Panc1 (cell line): Measurements from ENCODE around the gene ZNF121. TPM values are rescaled to one million over a fixed set of nuclear protein-coding genes. Genes with fewer than 3 reads are reported as not detected.
"Not testable (repeated sequence)": the region's sequence is repeated elsewhere in the genome, so short reads cannot be mapped to it uniquely, and the experiment has no call there.

Experiments used
- ATAC-seq: fragments of 200-7000 bp; cut with Tn5 transposase; 2 replicates; pipeline ENCODE4 v1.9.1; 2020; ENCODE audit warnings: mild to moderate bottlenecking, moderate library complexity
- BruUV-seq: library from RNA; stranded (reverse); fragments of 400-500 nt; replicated peaks from 2 replicates; lab custom pipeline; 2021; lab: Mats Ljungman, UMichigan
- CTCF ChIA-PET: fragments of 300-600 bp; sonication (Branson Sonifier 250); formaldehyde crosslinking; loops from one replicate; lab custom pipeline; 2022; ENCODE audit warnings: antibody characterized with exemption; lab: Charles Lee
- POLR2A ChIA-PET: fragments of 300-600 bp; sonication (Branson Sonifier 250); formaldehyde crosslinking; loops from one replicate; lab custom pipeline; 2022; ENCODE audit warnings: antibody characterized with exemption; lab: Charles Lee
- DNase-seq: peaks from one replicate; pipeline ENCODE4 v3.0.0-alpha.2; 2010; ENCODE audit warnings: low read depth, low spot score
- H3K27ac ChIP-seq: 2 replicates; pipeline ENCODE4 v1.5.1; 2011; ENCODE audit warnings: mild to moderate bottlenecking, low read length, inconsistent platforms
- H3K27me3 ChIP-seq: fragments of 200-500 bp; sonication (Bioruptor generic); 2 replicates; pipeline ENCODE4 v1.6.0; 2014; ENCODE audit warnings: low read length, inconsistent platforms; ENCODE audit not compliant: control insufficient read depth, insufficient read depth
- H3K36me3 ChIP-seq: fragments of 200-500 bp; sonication (Bioruptor generic); 2 replicates; pipeline ENCODE4 v1.5.1; 2014; ENCODE audit warnings: inconsistent platforms, mild to moderate bottlenecking, low read length, moderate library complexity; ENCODE audit not compliant: control insufficient read depth, insufficient read depth
- H3K4me1 ChIP-seq: 2 replicates; pipeline ENCODE4 v1.5.1; 2011; ENCODE audit warnings: inconsistent platforms, mild to moderate bottlenecking, low read length, moderate library complexity; ENCODE audit not compliant: control insufficient read depth, insufficient read depth
- H3K4me3 ChIP-seq, 2 experiments: 2 replicates each; pipeline ENCODE4 v1.5.1; 2011 to 2012; ENCODE audit warnings: low read depth in 2 of 2, low read length in 2 of 2, mild to moderate bottlenecking in 2 of 2, inconsistent platforms in 1 of 2, moderate library complexity in 1 of 2
- H3K9me3 ChIP-seq: fragments of 200-500 bp; sonication (Bioruptor generic); 2 replicates; pipeline ENCODE4 v1.5.1; 2014; ENCODE audit warnings: low read depth, mild to moderate bottlenecking, inconsistent platforms, low read length, moderate library complexity; ENCODE audit not compliant: control insufficient read depth, insufficient read depth
- POLR2AphosphoS5 ChIP-seq: IDR thresholded peaks from 2 replicates; pipeline ENCODE4 v1.6.1; 2012; ENCODE audit warnings: mild to moderate bottlenecking, low read depth, low read length, moderate library complexity
- REST ChIP-seq, 2 experiments: IDR thresholded peaks; 2 replicates each; pipeline ENCODE4 v1.6.1; 2011 to 2012; ENCODE audit warnings: low read depth in 2 of 2, control low read depth in 1 of 2, low read length in 1 of 2, mild to moderate bottlenecking in 1 of 2, moderate library complexity in 1 of 2; ENCODE audit not compliant: insufficient read depth in 1 of 2
- SIN3A ChIP-seq: IDR thresholded peaks from 2 replicates; pipeline ENCODE4 v1.6.1; 2012; ENCODE audit warnings: low read depth, mild to moderate bottlenecking, low read length, moderate library complexity, borderline replicate concordance; ENCODE audit not compliant: insufficient read depth
- TCF7L2 ChIP-seq: IDR thresholded peaks from 2 replicates; pipeline ENCODE4 v1.6.1; 2011; ENCODE audit warnings: mild to moderate bottlenecking, low read depth, low read length, inconsistent platforms
- in situ Hi-C: cut with HindIII; loops from 2 replicates; pipeline ENCODE4 v1.10.0; 2016; ENCODE audit warnings: low sequenced_read_pairs, low pct_unique_long_range_greater_than_20kb
- intact Hi-C: fragments of 100-400 bp; cut with micrococcal nuclease; formaldehyde crosslinking; loops from one replicate; pipeline ENCODE4 v1.10.0; 2022; ENCODE audit not compliant: unreplicated experiment
- total RNA-seq: library from RNA; stranded (reverse); gene quantifications from one replicate; pipeline ENCODE4 v1.2.1, GENCODE V29; 2021; ENCODE audit not compliant: unreplicated experiment
- TF ChIP-seq, protein P1 (sequence below): fragments of 450-650 bp; IDR thresholded peaks from 2 replicates; pipeline ENCODE4 v1.5.1; 2017; ENCODE audit warnings: mild to moderate bottlenecking

The ZNF121 gene
- total RNA-seq, 1 experiment from 2014 or later: 48.4 TPM

DNA sequence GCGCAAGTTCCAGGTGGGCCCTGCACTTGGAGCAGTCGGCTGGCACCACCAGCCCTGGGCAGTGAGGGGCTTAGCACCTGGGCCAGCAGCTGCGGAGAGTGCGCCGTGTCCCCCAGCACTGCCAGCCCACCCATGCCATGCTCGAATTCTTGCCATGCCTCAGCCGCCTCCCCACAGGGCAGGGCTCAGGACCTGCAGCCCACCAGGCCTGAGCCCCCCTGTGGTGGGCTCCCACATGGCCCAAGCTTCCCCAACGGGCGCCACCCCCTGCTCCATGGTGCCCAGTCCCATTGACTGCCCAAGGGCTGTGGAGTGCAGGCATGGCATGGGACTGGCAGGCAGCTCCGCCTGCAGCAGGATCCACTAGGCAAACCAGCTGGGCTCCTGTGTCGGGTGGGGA, 36.4 kb downstream of the ZNF121 start:
- Histone ChIP-seq H3K4me3 (no peak overlapping the region), H3K9me3 (no peaks in the 10 kb centered on the region; the same call in 1 of the 2 replicates), H3K36me3 (no peaks in the 10 kb centered on the region), H3K27ac (no peak overlapping the region), H3K27me3 (no peaks in the 10 kb centered on the region), H3K4me1 (no peaks in the 10 kb centered on the region)
- no TSS peak for BruUV-seq
- intact Hi-C loops: no loop called here
- DNase-seq (no peak), ATAC-seq (no peak)
- no peak for TF ChIP-seq REST (IDR thresholded peaks at IDR 0.05; ENCODE audit: insufficient read depth in 1 of 2, low read depth in 2 of 2, low read length in 1 of 2)
- TF ChIP-seq TCF7L2: no peak
- no peak for TF ChIP-seq SIN3A
- no peak for TF ChIP-seq POLR2AphosphoS5
- TF ChIP-seq, protein P1, sequence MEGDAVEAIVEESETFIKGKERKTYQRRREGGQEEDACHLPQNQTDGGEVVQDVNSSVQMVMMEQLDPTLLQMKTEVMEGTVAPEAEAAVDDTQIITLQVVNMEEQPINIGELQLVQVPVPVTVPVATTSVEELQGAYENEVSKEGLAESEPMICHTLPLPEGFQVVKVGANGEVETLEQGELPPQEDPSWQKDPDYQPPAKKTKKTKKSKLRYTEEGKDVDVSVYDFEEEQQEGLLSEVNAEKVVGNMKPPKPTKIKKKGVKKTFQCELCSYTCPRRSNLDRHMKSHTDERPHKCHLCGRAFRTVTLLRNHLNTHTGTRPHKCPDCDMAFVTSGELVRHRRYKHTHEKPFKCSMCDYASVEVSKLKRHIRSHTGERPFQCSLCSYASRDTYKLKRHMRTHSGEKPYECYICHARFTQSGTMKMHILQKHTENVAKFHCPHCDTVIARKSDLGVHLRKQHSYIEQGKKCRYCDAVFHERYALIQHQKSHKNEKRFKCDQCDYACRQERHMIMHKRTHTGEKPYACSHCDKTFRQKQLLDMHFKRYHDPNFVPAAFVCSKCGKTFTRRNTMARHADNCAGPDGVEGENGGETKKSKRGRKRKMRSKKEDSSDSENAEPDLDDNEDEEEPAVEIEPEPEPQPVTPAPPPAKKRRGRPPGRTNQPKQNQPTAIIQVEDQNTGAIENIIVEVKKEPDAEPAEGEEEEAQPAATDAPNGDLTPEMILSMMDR: no peak
- in situ Hi-C loops: no loop called here
- CTCF ChIA-PET: no interaction called here
- POLR2A ChIA-PET: no interaction called here

DNA sequence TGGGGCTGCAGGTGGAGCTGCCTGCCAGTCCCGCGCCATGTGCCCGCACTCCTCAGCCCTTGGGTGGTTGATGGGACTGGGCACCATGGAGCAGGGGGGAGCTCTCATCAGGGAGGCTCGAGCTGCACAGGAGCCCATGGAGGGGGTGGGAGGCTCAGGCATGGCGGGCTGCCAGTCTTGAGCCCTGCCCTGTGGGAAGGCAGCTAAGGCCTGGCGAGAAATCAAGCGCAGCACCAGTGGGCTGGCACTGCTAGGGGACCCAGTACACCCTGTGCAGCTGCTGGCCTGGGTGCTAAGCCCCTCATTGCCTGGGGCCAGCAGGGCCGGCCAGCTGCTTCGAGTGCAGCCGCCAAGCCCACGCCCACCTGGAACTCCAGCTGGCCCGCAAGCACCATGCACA, 43.0 kb downstream of the ZNF121 start:
- CTCF ChIA-PET, POLR2A ChIA-PET, BruUV-seq, H3K36me3 ChIP-seq, H3K27ac ChIP-seq, ATAC-seq, H3K4me3 ChIP-seq, H3K9me3 ChIP-seq, DNase-seq, H3K4me1 ChIP-seq, intact Hi-C loops, in situ Hi-C loops, H3K27me3 ChIP-seq: not testable (repeated sequence)

DNA sequence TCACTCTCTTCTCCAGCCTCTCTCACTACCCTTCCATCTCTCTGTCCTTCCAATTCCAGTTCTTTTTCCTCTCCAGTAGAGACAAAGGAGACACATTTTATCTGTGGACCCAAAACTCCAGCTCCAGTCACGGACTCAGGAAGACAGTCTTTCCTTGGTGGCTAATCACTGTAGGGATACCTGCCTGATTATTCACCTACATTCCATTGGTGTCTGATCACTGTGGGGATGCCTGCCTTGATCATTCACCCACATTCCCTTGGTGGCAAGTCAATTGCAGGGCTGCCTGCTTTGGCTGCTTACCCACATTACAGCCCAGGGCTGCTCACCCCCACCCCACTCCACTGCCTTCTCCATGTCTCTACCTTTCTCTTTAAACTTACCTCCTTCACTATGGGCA, 44.4 kb downstream of the ZNF121 start:
- intact Hi-C loops, ATAC-seq, H3K27me3 ChIP-seq, H3K4me3 ChIP-seq, CTCF ChIA-PET, H3K36me3 ChIP-seq, H3K4me1 ChIP-seq, H3K27ac ChIP-seq, BruUV-seq, POLR2A ChIA-PET, H3K9me3 ChIP-seq, in situ Hi-C loops, DNase-seq: not testable (repeated sequence)

DNA sequence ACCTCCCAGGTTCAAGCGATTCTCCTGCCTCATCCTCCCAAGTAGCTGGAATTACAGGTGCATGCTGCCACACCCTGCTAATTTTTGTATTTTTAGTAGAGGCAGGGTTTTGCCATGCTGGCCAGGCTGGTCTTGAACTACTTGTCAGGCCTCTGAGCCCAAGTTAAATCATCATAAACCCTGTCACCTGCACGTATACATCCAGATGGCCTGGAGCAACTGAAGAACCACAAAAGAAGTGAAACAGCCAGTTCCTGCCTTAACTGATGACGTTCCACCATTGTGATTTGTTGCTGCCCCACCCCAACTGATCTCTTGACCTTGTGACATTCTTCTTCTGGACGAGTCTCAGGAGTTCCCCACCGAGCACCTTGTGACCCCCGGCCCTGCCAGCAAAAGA, 45.1 kb downstream of the ZNF121 start:
- in situ Hi-C loops, BruUV-seq, POLR2A ChIA-PET, DNase-seq, H3K27ac ChIP-seq, ATAC-seq, H3K4me3 ChIP-seq, H3K9me3 ChIP-seq, H3K36me3 ChIP-seq, H3K4me1 ChIP-seq, intact Hi-C loops, CTCF ChIA-PET, H3K27me3 ChIP-seq: not testable (repeated sequence)
